Measurements from ENCODE around the gene AGBL4.

GRCh38 chr1:48674641-48675040, 1349.1 kb downstream of the AGBL4 start:
- TF ChIP-seq ESRRG (CRISPR knock-in tag; IDR thresholded peaks at IDR 0.05) (no peak), TSHZ2 (CRISPR knock-in tag; IDR thresholded peaks at IDR 0.05) (no peak), RARB (CRISPR knock-in tag; IDR thresholded peaks at IDR 0.05) (no peak), OSR1 (CRISPR knock-in tag; IDR thresholded peaks at IDR 0.05) (no peak), TCF4 (CRISPR knock-in tag; IDR thresholded peaks at IDR 0.05; ENCODE audit: borderline replicate concordance) (no peak)
